Esophagus muscularis mucosa (tissue), 2 donors: ENCODE measurements around the gene MRTFA.

Experiments
- EP300 ChIP-seq: sonication (generic); formaldehyde crosslinking; IDR thresholded peaks from one replicate; pipeline ENCODE4 v1.6.1; 2017; ENCODE audit warnings: antibody characterized with exemption
- POLR2A ChIP-seq: fragments of 450-650 bp; IDR thresholded peaks from one replicate; pipeline ENCODE4 v1.6.1; 2017; ENCODE audit warnings: antibody characterized with exemption, moderate library complexity, mild to moderate bottlenecking, low read depth

GRCh38 chr22:40479126-40479800, 157.3 kb downstream of the MRTFA start:
- TF ChIP-seq POLR2A (no peak), EP300 (no peak)
